HG03558 (cell line): ENCODE results near the gene PTPRA.
"Not testable (repeated sequence)": the region's sequence is repeated elsewhere in the genome, so short reads cannot be mapped to it uniquely, and the experiment has no call there.

Experiments
- ATAC-seq: cut with Tn5 transposase; IDR thresholded peaks from one replicate; pipeline ENCODE4 v1.9.1; 2021; ENCODE audit warnings: moderate number of reproducible peaks; ENCODE audit not compliant: unreplicated experiment; ENCODE audit errors: extremely low read depth

The PTPRA gene

DNA sequence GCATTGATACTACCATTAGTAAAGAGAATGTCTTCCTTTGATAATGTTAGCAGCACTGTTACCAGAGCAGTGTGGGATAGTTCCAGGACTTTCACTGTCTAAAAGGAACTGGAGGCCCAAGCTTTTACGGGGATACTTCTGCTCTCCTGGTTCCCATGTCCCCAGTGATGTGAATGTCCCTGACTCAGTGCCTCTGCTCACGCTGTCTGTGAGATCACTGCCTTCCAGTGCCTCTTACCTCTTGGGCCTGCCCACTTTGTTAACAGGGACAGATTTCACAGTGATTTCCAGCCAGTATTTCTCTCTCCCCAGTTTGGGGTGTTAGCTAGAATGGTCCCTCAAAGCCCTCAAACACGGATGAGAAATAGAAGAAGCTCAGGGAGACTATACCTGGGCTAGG lies 14.4 kb downstream of the PTPRA start:
- ATAC-seq = no peak

GRCh38 chr20:2888224-2888955 lies 15.1 kb downstream of the PTPRA start:
- no peak for ATAC-seq

DNA sequence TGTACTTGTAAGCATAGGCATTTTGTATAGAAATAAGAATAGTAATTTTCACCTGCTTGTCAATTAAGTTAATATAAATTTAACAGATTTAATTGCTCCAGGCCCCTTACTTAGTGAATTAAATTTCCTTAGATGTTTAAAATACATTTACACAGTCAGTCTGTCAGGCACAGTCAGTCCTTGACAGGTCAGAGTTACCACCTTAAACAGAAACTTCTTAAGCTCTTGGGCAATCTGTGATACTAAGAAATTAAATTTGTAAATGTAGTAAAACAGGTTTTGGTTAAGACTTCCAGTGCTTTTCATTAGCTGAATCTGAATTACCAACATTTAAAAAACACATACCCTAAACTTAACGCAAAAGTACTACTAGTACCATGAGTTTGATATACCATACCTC lies 15.9 kb downstream of the PTPRA start:
- ATAC-seq = no peak

DNA sequence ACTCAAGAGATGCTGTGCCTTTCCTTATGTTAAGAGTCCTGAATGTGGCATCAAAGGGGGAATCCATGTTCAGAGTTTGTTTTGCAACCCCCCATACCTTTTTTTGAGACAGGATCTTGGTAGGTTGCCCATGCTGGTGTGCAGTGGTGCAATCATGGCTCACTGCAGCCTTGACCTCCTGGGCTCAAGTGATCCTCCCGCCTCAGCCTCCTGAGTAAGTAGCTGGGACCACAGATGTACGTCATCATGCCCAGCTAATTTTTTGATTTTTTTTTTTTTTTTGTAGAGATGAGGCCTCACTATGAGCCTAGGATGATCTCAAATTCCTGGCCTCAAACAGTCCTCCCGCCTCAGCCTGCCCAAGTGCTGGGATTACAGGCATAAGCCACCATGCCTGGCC lies 16.5 kb downstream of the PTPRA start:
- no peak for ATAC-seq

DNA sequence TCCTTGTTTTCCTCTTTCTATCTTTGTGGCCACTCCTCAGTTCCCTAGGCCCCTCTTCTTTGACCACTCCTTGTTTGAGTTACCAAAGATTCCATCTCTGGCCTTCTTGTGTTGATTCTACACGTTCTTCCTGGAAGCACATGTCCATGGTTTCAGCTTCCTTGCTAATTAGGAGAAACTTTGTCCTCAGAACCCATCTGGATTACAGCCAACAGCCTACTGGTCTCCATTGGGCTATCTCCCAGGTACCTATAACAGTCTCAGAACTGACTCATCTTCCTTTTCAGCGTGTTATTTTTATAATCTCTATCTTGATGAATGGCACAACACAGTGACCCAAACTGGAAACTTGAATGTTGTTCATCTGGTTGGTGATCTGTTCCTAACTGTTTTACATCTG lies 17.5 kb downstream of the PTPRA start:
- no peak for ATAC-seq

DNA sequence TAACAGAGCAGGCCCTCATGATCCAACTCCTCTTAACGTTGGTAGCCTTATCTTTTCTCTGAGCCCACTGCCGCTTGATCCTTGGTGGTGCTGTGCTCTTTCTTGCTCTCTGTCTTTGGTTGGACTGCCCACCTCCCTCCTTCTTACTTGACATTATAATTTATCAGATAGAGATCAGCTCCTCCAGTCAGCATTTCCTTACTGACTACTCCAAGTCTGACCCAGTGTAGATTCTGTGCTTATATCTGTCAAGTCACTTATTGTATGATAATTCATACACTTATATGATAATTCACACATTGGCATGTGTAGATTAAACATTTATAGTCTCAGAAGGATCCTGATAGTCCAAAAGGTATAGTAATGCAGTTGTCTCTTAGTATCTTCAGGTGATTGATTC lies 18.1 kb downstream of the PTPRA start:
- ATAC-seq = no peak

DNA sequence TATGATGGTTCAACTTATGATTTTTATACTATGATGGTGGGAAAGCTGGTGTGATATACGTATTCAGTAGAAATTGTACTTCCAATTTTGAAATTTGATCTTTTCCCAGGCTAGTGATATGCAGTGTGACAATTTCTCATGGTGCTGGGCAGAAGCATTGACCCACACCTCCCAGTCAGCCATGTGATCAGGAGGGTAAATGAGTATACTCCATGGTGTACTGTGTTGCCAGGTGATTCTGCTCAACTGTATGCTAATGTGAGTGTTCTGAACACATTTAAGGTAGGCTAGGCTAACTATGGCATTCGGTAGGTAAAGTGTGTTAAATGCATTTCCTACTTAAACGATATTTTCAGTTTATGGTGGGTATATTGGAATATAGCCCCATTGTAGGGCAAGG lies 19.1 kb downstream of the PTPRA start:
- no peak for ATAC-seq

- no peak for ATAC-seq
Observed at GRCh38 chr20:2894221-2894620, 20.9 kb downstream of the PTPRA start.

DNA sequence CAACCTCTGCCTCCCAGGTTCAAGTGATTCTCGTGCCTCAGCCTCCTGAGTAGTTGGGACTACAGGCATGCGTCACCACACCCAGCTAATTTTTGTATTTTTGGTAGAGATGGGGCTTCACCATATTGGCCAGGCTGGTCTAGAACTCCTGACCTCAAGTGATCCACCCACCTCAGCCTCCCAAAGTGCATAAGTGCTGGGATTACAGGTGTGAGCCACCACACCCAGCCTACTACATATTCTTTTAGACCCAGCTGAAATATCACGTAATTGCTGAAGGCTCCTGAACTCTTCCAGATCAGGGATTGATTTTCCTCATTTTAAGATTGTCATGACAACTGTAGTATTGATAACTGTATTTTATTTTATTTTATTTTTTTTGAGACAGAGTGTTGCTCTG lies 21.9 kb downstream of the PTPRA start:
- ATAC-seq = not testable (repeated sequence)

GRCh38 chr20:2899243-2899642 lies 26.0 kb downstream of the PTPRA start:
- ATAC-seq = no peak

GRCh38 chr20:2900845-2901592 lies 27.7 kb downstream of the PTPRA start:
- no peak for ATAC-seq

DNA sequence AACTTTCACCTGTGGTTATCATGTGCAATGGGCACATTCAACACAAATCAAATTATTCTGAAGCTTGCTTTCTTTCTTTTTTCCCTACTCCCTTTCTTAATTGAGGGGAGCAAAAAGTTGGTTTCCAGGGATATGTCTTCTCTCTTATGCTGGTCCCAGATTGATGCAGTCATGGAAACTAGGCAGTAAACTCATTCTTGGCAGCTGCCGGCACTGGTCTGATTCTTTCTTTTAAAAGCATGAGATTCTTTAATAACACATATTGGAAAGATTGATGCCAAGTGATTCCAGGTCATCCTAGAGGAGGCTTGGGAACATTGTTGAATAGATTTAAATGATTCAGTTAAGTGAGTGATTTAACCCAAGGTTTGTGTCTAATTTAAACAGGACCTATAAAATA lies 29.0 kb downstream of the PTPRA start:
- no peak for ATAC-seq

GRCh38 chr20:2902818-2903217 lies 29.5 kb downstream of the PTPRA start:
- ATAC-seq = no peak

DNA sequence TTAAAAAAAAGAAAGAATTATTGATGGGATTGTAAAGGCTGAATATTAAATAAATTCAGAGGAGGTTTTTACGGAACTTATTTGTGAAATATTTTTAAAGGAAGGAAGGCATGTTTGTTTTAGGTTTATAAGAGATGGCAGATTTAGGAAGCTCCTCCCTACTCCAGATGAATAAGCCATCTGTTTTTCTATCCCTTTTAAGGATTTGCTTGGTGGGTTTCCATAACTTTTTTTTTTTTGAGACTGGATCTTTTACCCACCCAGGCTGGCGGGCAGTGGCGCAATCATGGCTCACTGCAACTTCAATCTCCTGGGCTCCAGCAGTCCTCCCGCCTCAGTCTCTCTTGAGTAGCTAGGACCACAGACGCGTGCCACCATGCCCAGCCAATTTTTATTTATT lies 30.4 kb downstream of the PTPRA start:
- ATAC-seq = no peak

DNA sequence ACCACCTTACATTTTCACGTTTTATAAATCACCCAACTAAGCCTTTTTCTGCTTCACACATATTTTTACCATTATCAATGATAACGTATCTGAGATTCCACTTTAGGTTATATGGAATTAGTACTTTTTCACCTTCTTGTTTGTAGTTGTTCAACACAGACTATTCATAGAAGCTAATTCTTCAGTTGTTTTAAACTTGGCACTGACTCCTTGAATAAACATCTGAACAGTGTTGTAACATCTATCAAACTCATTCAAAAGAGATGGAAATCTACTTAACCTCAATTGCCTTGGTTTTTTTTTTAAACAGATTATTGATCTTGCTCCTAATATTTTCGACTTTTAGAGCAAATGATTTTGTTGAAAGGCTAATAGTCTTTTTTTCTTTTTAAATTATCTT lies 34.2 kb downstream of the PTPRA start:
- no peak for ATAC-seq

- no peak for ATAC-seq
Observed at GRCh38 chr20:2909953-2910352, 36.7 kb downstream of the PTPRA start.

DNA sequence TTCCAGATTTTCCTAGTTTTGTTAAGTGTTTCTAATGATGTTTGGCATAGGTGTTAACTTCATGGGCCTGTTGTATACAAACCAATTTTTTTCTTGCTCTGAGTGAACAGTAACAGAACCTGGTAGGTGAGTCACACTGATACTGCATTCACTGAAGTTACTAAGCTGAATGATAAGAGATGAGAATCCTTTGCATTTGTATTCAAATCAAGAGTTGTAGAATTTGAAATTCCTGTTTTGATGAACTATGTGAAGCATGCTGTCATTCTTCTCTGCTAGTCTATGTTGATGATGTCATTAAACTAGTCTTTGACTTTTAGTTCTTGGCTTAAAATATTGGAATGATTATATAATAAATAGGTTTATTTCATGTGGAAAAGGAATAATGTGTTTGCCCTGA lies 37.9 kb downstream of the PTPRA start:
- no peak for ATAC-seq

DNA sequence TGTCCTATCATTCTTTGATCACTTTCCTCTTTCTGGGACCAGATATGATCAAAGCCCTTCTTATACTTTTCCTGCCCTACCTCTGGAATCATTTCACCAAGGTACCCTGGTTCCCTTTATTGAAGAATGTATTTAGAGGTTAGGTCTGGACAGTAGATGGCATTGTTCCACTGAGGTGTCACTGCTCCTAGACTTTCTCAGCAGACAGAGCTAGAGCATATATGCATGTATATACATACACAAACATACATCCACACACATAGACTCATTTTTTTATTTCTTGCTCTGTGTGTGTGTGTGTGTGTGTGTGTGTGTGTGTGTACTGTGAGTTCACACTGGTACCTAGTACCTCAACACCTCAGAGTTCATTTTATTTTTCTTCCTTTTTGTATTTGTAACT lies 40.9 kb downstream of the PTPRA start:
- no peak for ATAC-seq

GRCh38 chr20:2917266-2917665 lies 44.0 kb downstream of the PTPRA start:
- ATAC-seq = no peak

- ATAC-seq = no peak
Observed at GRCh38 chr20:2918096-2919049, 45.1 kb downstream of the PTPRA start.
